Right lobe of liver (tissue), 4 donors: ENCODE data around the gene MGAT3.

Experiments
- CTCF ChIP-seq, 4 donors: fragments of 200-600 bp in 3 of 4; fragments of 450-650 bp in 1 of 4; IDR thresholded peaks; one replicate each; pipeline versions ENCODE4 v1.5.1 to v1.8.0; 2016 to 2022; ENCODE audit warnings: antibody characterized with exemption in 4 of 4, mild to moderate bottlenecking in 2 of 4
- POLR2A ChIP-seq: fragments of 450-650 bp; IDR thresholded peaks from one replicate; pipeline ENCODE4 v1.6.1; 2017; ENCODE audit warnings: antibody characterized with exemption, mild to moderate bottlenecking
- donor health status: DM: no; HTN: no; CAD: no.
- donor health status: DM: no; HTN: no; CAD: no.
- donor health status: DM: no; HTN: yes; CAD: no.

- TF ChIP-seq CTCF (IDR thresholded peaks at IDR 0.05) = no peak
- TF ChIP-seq POLR2A = no peak
Observed at GRCh38 chr22:39490966-39491680, 34.3 kb downstream of the MGAT3 start.
